ENCODE results near the gene GBX2. TPM values are rescaled to one million over a fixed set of nuclear protein-coding genes. Genes with fewer than 3 reads are reported as not detected.

GBX2 gene
- total RNA-seq, 1 donor from 2014 or later: not detected

GRCh38 chr2:236162882-236163470, 5.2 kb downstream of the GBX2 start:
- Histone ChIP-seq H3K9me3 (no peaks in the 10 kb centered on the region), H3K4me1 (peaks cover 26% of the 10 kb centered on the region), H3K27me3 (peaks cover 95% of the 10 kb centered on the region), H3K36me3 (no peaks in the 10 kb centered on the region), H3K4me3 (no peak overlapping the region), H3K27ac (no peak overlapping the region)
- intact Hi-C loops (cut with DNase I): no loop called here
- no peak for TF ChIP-seq CTCF (IDR thresholded peaks at IDR 0.05)
- DNase-seq: peak; percentile 56
- no peak for ATAC-seq

GRCh38 chr2:236162031-236162845, 5.9 kb downstream of the GBX2 start:
- H3K27ac ChIP-seq: no peak overlapping the region
- no peaks in the 10 kb centered on the region for H3K36me3 ChIP-seq
- intact Hi-C loops (cut with DNase I): no loop called here
- peaks cover 88% of the 10 kb centered on the region for H3K27me3 ChIP-seq
- ATAC-seq (no peak), DNase-seq (peak; percentile 40)
- no peaks in the 10 kb centered on the region for H3K9me3 ChIP-seq
- H3K4me3 ChIP-seq: no peak overlapping the region
- H3K4me1 ChIP-seq: peaks cover 26% of the 10 kb centered on the region
- TF ChIP-seq CTCF (IDR thresholded peaks at IDR 0.05): no peak

- ATAC-seq (no peak), DNase-seq (peak; percentile 51)
- intact Hi-C loops (cut with DNase I): no loop called here
- no peak overlapping the region for H3K4me3 ChIP-seq
- no peak overlapping the region for H3K27ac ChIP-seq
- H3K4me1 ChIP-seq: peaks cover 19% of the 10 kb centered on the region
- no peak for TF ChIP-seq CTCF (IDR thresholded peaks at IDR 0.05)
- H3K9me3 ChIP-seq: no peaks in the 10 kb centered on the region
- peaks cover 81% of the 10 kb centered on the region for H3K27me3 ChIP-seq
- no peaks in the 10 kb centered on the region for H3K36me3 ChIP-seq
These were observed 6.7 kb downstream of the GBX2 start for GRCh38 chr2:236161531-236161930.

- Histone ChIP-seq H3K9me3 (no peaks in the 10 kb centered on the region), H3K27ac (no peak overlapping the region), H3K4me3 (no peak overlapping the region), H3K36me3 (no peaks in the 10 kb centered on the region), H3K4me1 (peaks cover 15% of the 10 kb centered on the region), H3K27me3 (peaks cover 76% of the 10 kb centered on the region)
- no peak for TF ChIP-seq CTCF (IDR thresholded peaks at IDR 0.05)
- intact Hi-C loops (cut with DNase I): no loop called here
- no peak for DNase-seq
- no peak for ATAC-seq
These were observed 7.1 kb downstream of the GBX2 start for GRCh38 chr2:236161082-236161462.

GRCh38 chr2:236160366-236161081, 7.7 kb downstream of the GBX2 start:
- Histone ChIP-seq H3K27me3 (peaks cover 71% of the 10 kb centered on the region), H3K4me3 (no peak overlapping the region), H3K4me1 (peaks cover 13% of the 10 kb centered on the region), H3K9me3 (no peaks in the 10 kb centered on the region), H3K36me3 (no peaks in the 10 kb centered on the region), H3K27ac (no peak overlapping the region)
- DNase-seq: peak; percentile 53
- ATAC-seq: no peak
- no peak for TF ChIP-seq CTCF (IDR thresholded peaks at IDR 0.05)
- intact Hi-C loops (cut with DNase I): no loop called here
